DMS114 treated with DMSO at 0.1 percent for 48 hours (cell line): ENCODE data around the gene NHERF2.
A peak's percentile ranks its signal among the peaks of the same experiment; 100 is the strongest.

Experiments
- DNase-seq: peaks from one replicate; lab custom pipeline; 2025; ENCODE audit not compliant: unreplicated experiment; lab: John Stamatoyannopoulos, UW

Gene NHERF2

DNA sequence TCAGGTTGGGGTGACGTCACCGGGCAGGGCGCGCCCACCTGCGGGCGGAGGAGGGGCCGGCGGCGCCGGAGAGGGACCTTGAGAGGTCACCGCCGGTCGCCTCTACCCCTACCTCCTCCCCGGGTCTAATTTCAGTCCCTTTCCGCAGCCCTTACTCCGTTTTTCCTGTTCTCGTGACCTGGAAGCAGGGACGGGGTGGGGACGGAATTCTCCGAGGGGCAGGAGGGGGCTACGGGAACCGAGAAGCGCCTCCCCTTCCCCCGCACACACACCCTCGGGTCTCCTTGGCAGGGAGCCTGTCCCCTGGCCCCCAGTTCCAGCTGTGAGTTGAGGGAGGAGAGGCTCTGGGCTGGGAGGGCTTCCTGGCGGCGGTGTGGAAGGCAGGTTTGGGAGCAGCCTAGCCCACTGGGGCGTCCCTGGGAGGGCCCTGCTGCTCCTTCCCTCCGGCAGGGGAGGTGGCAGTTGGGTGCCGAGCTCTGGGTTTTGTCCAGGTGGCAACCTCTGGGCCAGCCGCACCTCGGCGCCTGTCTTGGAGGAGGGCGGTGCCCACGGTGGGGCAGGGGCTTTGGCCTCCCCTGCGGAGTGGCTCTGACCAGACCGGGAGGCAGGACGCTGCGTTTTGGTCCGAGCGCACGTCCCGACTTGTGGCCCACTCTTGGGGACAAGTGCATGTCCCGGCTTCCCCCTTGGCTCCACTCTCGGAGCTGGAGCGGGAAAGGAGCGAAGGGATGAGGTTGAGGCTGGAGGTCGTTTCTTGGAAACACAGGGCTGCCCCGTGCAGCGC, 36.2 kb upstream of the NHERF2 start:
- DNase-seq, result no peak

DNA sequence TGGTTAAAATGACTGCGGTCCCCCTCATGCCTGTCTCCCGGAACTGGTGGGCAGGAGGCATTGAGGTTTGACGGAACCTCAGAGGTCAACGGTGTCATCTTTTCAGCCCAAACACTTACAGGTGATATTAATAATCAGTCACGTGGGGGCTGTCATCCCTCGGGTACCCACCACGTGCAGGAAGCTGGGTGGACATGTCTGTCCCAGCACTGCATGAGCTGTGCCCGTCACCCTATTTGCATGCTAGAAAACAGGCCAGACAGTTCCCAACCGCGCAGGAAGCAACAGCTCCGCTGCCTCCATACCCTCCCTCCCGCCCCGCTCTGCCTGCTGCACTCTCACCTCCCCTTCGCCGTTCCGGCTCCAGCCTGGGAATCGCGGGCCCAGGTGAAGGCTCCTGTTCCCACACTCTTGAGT, 35.6 kb upstream of the NHERF2 start:
- DNase-seq, result no peak

DNA sequence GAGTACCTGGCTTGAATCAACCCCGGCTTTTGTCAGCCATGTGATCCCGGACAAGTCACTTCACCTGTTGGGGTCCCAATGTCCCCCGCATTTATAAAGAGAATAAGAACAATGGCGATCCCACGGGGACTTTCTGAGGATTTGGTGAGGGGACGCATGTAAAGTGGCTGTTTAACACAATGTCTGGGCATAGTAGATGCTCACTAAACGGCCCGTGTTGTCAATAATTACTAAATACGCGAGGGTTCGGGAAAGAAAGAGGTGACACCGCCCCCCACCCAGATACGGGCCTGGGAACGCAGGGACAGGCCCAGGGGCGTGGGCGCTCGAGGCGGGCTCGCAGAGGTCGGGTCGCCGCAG, 35.1 kb upstream of the NHERF2 start:
- DNase-seq, result no peak

DNA sequence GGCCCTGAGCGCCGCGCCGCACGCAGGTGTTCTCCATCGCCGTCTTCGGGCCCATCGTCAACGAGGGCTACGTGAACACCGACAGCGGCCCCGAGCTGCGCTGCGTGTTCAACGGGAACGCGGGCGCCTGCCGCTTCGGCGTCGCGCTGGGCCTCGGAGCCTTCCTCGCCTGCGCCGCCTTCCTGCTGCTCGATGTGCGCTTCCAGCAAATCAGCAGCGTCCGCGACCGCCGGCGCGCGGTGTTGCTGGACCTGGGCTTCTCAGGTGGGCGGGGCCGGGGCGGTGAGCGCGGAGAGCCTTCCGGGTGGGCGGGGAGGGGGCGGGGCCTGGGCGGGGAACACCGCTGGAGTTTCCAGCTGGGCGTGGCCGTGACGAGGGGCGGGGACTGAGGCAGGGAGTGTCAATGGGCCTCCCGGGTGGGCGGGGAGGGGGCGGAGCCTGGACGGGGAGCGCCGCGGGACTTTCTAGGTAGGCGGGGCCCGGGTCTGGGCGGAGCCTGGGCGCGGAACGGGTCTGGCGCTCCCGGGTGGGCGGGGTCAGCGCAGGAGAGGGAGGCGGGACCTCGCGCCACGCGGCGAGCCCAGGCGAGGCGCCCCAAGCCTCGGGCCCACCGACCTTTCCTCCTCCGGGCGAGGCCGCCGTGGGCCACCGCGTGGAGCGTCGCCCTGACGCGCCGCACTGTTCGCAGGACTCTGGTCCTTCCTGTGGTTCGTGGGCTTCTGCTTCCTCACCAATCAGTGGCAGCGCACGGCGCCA, 34.6 kb upstream of the NHERF2 start:
- DNase-seq, result no peak

DNA sequence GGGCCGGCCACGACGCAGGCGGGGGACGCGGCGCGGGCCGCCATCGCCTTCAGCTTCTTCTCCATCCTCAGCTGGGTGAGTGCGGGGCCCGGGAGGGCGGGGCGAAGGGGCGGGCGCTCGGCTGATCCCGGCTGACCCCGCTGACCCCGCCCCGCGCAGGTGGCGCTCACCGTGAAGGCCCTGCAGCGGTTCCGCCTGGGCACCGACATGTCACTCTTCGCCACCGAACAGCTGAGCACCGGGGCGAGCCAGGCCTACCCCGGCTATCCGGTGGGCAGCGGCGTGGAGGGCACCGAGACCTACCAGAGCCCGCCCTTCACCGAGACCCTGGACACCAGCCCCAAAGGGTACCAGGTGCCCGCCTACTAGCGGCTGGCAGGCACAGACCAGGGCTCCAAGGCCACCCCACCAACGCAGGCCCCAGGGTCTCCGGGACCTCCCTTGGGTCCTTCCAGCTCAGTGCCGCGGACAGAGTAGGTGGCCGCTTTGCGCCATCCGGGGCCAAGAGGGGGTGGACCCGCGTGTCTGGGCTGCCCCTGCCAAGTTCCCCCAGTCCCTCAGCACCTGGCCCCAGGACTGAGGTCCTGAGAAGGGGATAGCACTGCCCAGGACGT, 33.9 kb upstream of the NHERF2 start:
- no peak for DNase-seq

DNA sequence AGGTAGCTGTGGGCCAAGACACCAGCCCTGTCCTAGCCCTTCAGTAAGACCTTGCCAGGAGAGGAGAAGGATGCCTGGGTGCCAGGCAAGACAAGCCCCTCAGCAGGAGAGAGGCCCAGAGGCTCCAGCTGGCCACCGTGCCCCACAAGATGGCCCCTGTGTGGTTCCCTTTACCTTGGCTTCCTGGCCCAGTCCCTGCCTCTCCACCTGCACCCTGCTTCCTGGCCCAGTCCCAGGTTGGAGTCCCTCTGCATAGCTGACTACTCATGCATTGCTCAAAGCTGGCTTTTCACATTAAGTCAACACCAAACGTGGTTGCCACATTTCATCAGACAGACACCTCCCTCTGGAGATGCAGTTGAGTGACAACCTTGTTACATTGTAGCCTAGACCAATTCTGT, 33.0 kb upstream of the NHERF2 start:
- DNase-seq, result no peak

DNA sequence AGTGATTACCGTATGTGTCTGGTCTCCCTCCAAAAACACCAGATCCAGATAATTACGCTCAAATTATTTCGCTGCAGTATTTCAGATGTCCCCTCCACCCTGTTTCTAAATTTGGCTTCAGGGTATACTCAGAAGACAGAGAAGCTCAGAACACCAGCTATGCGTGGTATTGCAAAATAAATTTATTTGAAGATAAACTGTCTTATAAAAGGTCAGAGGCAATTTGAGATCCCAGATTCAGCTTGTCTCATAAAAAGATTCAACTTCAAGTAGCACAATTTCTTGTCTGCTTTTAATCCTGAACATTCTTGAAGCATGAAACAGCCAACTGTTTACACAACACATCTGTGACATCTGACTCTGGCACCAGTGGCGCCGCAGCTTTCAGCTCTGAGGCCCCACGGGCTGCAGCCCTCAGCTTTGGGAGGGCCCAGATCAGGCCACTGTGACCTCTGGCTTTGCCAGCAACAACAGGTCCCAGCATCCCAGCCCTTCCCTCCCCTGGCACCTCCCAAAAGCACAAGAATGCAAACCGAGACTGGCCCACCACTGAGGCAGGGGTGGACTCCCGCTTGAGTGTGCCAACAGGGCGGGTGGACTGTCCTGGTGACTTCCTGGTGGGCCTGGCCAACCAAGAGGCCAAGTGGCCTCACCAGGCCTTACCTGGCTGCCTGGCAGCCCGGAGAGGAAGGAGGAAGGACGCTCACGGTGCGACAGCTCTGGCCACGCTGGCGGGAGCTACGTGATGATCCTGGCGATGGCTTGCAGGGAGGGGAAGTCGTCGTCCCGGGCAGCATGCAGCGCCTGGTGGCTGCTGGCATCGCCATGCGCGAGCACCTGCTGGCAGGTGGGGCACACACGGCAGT, 29.0 kb upstream of the NHERF2 start:
- DNase-seq, result no peak

DNA sequence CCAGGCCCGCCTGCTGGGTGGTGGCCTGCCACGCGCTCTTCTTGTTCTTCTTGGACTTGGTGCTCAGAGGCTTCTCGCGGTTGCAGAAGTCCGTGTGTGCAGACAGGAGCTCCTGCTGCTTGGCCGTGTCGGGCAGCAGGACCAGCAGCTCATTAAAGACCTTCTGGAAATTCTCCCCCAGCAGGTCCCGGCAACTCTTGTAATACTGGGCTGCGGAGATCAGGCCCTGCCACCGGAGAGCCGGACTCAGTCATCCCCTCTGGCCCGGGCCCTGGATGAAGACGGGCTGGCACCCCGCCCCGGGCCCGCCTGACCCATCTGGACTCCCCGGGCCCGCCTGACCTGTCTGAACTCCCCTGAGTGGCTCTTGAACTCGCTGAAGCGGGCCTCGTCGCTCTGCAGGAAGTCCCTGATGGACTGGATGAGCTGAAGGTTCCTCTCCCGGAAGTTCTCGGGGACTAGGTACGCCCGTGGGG, 28.3 kb upstream of the NHERF2 start:
- DNase-seq, result no peak

DNA sequence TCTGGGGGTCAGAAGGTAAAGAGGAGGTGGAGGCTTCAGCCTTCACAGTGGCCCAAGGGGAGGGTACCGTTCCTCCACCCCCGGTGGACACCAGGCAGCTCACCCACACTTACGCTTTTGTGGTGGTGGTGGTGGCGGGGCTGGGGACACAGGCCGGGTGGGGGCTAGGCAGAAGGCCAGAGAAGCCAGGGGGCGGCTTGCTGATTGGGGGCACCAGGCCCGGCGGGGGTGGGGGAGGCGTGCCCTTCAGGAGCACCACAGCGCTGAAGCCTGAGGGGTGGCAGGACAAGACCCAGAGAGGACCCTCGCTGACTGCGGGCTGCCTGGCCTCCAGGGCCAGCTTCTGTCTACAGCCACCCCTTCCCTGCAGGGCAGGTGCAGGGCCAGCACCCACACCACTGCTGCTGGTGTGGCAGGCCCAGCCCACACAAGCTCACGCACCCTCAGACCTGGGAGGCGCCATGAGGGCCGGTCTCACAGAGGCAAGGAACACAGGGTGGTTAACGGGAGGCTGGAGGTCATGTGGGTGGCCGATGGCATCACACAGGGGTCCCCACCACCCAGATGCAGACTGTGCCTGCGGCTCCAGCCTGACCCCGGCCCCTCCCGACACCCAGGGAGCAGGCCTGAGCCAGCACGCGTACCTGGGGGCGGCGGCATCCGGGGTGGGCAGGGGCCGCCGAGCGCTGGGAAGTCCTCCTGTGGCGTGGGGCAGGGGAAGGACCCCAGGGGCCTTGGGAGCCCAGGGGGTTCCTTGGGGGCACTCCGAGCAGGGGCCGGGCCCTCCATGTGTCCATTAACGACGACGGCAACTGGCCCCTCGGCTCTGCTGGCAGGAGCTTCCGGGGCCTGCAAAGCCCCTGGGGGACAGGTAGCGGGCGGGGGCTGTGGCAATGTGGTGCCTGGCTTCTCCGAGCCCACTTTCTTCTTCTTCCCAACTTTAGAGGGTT, 27.6 kb upstream of the NHERF2 start:
- DNase-seq, result no peak

DNA sequence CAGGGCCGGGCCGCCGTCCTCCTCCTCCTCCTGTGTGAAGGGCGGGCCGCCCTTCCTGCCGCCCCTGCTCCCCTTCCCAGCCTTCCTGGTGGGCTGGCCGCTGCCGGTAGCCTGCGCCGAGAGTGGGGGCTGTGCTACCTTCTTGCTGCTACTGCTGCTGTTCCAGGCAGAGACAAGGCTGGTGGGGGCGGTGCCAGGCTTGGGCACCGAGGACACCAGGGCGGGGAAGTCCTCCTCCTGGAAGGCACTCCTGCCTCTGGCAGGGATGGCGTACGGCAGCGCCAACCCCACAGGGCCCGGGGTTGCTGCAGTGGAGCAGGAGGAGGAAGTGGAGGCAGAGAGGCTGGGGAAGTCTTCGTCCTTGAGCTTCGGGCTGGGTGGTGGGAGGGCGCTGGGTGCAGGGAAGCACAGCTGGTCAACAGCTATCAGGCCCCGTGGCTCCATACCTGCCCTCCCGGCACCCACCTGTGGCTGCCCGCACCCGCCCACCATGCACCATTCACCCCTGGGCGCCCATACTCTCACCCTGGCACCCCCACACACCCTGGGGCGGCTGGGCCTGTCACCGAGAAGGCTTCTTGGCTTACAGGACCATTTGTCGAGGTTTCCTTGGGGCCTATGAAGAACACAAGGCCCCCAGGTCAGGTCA, 26.7 kb upstream of the NHERF2 start:
- no peak for DNase-seq

DNA sequence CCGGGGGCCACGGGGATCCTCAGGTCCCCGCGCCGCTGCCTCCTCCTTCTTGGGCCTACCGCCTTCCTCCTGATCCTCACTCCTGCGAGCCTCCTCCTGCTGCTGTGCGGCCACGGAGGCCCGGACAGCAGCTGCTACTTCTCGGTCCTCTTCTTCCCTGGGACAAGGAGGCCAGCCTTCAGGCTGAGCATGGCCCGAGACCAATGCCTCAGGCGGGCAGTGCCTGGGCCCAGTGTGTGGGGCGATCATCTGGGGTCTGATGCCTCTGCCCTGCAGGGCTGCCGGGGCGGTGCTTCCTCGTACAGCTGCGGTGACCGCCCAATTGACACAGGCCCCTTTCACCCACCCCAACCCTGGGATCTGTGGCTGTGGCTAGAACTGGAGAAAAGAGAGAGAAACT, 25.7 kb upstream of the NHERF2 start:
- DNase-seq, result no peak

DNA sequence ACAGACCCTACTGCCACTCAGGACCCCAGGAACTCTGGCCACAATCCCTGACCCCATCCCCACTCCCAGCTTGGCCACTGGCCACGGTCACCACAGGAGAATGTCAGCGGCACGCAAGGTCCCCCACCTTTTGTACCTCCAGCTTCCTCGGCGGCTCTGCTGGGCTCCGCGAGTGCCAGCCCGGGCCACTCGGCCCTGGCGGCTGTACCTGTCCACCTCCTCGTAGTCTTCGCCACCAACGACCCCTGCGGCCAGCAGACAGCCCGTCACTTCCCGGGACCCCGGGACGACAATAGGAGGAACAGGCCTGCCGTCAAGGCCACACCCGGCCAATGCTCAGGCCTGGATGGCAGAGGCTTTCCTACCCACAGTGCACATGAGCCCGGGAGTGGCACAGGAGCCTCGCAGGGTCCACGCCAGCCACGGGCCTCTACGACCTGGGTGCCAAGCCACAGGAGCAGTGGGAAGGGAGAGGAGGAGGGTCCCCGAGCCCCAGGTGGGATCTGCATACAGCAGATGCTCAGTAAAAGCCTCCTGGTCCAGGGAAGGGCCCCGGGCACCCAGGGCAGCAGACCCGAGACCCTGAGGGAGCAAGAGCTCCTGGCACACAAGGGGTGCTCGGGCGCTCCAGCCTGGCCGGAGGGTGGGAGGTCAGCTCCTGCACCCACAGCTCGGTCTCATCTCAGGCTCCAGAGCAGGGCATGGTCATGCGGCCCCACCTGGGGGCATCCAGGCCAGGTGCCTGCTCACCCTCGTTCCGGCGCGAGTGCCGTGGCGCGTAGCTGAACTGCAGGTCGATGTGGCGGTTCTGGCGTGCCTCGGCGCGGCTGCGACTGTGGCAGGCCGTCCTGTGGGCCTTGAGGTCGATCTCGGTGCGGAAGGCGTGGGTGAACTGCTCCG, 25.0 kb upstream of the NHERF2 start:
- no peak for DNase-seq

DNA sequence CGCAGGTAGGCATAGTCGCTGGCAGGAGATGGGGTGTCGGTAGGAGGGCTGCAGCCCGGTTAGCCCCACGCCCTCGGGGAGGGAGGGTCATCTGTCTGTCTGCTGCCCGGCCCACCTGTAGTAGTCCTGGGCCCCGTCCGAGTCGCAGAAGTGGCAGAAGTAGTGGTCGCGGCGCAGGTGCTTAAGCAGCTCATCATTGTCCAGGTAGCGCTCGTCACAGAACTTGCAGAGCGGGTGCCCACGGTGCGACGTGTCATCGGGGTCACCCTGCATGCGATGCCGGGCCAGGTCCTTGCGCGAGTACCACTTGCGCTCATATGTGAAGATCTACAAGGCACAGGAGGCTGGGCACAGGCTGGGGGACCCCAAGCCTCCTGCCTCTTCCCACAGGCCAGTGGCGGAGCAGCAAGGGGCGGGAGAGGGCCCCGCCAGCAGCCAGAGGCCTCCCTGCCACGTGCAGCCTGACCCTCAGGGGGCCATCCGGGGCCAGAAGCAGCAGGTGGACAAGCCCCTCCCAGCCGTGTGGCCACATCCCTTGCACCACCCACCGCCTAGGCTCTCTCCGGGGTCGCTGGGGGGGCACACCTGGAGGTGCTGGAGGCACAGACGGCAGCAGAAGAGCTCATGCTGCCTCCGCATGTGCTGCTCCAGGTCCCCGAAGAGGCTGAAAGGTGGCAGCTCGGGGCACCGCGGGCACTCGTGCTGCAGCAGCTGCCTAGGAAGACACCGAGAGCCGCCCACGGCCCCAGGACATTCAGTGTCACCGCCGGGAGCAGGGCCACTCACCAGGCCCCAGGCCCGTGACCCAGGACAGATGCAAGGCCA, 24.1 kb upstream of the NHERF2 start:
- DNase-seq, result no peak

DNA sequence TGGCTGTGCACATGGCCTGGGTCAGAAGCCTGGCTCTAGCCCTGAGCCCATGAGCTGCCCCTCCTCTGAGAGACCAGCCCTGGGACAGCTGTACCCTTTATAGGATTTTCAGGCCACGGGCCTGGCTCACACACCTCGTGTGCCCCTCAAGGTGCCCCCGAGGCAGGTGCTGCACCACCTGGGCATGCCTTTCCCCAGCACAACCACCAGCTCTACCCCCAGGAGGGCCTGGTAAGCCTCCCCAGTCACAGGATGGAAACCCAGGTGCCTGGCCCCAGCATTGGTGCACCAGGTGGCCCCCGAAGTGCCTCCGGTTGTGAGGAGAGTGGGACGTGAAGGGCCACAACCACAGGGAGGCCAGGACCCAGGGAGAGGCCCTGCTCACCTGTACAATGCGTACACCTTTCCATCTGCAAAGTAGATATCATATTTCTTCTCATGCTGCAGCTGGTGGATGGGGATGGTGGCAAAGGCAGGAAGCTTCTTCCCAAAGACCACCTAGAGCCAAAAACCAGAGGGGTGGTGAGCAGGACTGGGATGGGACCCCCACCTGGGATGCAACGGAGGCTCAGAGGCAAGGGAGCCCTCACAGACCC, 23.4 kb upstream of the NHERF2 start:
- DNase-seq, result no peak

DNA sequence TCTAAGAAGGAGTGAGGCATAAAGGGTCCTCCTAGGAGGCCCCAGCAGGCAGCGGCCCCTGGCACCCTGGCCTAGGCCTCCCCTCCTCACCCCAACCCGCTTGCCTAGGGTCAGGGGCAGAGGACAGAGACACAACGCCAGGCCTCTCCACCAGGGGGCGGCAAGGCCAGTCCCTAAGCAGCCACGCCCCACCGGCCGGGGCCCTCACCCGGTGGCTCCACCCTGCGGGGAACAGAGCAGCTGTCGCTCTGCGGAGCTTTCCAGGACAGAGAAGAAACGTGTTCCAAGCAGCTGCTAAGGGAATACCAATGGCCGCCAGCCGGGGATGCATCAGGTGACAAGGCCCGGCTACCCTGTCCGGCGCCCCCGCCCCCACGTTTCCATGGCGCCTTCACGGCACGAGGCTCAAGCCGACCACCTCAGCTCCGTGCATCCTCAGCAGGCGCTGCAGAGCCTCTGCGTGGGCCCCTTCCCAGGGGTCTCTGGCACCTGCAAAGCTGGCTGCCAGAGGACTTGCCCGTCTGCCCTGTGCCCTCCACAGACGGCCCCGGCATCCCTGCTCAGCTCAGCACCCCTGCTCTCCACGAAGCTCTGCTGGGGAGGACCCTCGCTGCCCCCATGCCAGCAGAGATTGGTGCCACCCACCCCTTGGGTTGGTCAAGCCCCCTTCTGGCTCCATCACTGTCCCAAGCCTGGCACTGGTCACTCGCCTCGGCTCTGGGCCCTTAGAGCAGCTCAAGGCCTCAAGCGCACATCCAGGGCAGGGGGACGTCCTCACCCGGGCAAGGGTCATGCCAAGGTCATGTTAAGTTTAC, 22.7 kb upstream of the NHERF2 start:
- peak; percentile 59 for DNase-seq

DNA sequence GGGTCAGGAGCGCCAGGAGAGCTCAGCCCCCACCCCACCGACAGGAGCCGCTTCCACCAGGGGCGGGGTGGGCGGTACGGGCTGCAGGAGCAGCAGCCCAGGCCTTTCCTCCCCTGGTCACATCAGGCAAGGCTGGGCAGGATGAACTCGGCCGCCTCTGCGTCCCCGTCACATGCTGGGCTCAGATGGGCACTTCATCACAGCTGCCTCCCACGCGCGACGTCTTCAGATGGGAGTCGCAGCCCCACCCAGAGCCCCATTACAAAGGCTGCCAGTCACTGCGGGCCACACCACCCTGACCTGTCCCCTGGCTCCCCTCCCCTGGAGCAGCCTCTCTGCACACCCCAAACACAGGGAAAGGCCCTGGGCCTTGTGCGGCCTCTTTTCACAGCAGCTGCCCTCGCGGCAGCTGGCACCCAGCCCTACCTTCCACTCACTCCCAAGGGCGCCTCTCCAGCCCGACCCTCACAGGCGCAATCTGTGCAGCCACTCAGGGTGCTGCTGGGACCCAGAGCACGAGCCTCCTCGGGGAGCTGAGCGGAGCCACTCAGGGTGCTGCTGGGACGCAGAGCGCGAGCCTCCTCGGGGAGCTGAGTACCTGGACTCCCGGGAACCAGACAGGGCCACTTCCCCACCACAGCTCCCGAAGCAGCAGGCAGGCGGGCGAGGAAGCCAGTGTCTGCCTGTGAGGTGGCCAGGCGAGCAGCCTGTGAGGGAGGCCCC, 21.7 kb upstream of the NHERF2 start:
- DNase-seq, result no peak
